ENCODE results near the gene LSM4. TPM values are rescaled to one million over a fixed set of nuclear protein-coding genes. Genes with fewer than 3 reads are reported as not detected.

Gene LSM4
- total RNA-seq, 4 donors from 2014 or later: 122 to 294 (median 193) TPM

DNA sequence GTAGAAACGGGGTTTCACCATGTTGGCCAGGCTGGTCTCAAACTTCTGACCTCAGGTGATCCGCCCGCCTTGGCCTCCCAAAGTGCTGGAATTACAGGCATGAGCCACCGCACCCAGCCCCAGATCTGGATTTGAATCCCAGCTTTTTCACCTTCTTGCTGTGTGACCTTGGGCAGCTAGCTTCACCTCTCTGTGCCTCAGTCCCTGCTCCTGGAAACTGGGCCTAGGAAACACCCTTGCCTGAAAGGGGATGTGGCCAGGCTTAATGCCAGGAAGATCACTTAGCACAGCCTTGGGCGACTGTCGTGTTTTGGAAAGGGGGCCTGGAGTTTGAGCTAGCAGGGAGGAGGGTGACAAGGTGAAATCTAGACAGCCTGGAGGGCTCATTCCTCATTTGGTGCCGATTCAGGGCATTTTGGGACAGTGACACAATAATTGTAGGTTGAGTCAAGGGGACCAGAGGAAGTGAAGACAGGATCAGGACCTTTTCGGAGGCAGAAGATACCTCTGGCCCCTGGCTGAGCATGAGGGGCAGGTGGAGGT, 19.3 kb upstream of the LSM4 start:
- no peak for DNase-seq
- Histone ChIP-seq H3K4me3 (no peak overlapping the region), H3K27ac (peak overlapping the region; percentile 87 to 92 (median 88)), H3K36me3 (peaks cover 0 to 7% of the 10 kb centered on the region in 2 donors), H3K9me3 (no peaks in the 10 kb centered on the region), H3K4me1 (peaks cover 0 to 5% of the 10 kb centered on the region in 2 donors), H3K27me3 (no peaks in the 10 kb centered on the region)
- intact Hi-C loops (cut with DNase I; ENCODE audit: low total_unique reads): no loop called here
- no peak for TF ChIP-seq CTCF (IDR thresholded peaks at IDR 0.05 in 4 of 5, conservative IDR thresholded peaks at IDR 0.05 in 1 of 5)
- TF ChIP-seq POLR2A (IDR thresholded peaks at IDR 0.05): no peak
- ATAC-seq: no peak
- in situ Hi-C loops (cut with MboI; ENCODE audit: low sequenced_read_pairs in 4 of 4): loop anchor here in 1 of 4 donors (10.0 kb wide), 1 partner anchor 63 kb away; no protein-coding TSS in a partner anchor

GRCh38 chr19:18340990-18341868, 18.4 kb upstream of the LSM4 start:
- H3K4me3 ChIP-seq: peak overlapping the region; percentile 71 to 91 (median 84)
- no peaks in the 10 kb centered on the region for H3K27me3 ChIP-seq
- in situ Hi-C loops (cut with MboI; ENCODE audit: low sequenced_read_pairs in 4 of 4): loop anchor here in 1 of 4 donors (10.0 kb wide), 1 partner anchor 64 kb away; no protein-coding TSS in a partner anchor
- ATAC-seq (peak; percentile 20 to 28), DNase-seq (peak in 1 of 2 donors; percentile 62)
- peak overlapping the region; percentile 87 to 92 (median 88) for H3K27ac ChIP-seq
- intact Hi-C loops (cut with DNase I; ENCODE audit: low total_unique reads): no loop called here
- H3K9me3 ChIP-seq: no peaks in the 10 kb centered on the region
- TF ChIP-seq POLR2A (IDR thresholded peaks at IDR 0.05) (peak; percentile 21 to 40), CTCF (IDR thresholded peaks at IDR 0.05 in 4 of 5, conservative IDR thresholded peaks at IDR 0.05 in 1 of 5) (no peak)
- H3K4me1 ChIP-seq: peaks cover 0 to 5% of the 10 kb centered on the region in 2 donors
- H3K36me3 ChIP-seq: peaks cover 0 to 6% of the 10 kb centered on the region in 2 donors

DNA sequence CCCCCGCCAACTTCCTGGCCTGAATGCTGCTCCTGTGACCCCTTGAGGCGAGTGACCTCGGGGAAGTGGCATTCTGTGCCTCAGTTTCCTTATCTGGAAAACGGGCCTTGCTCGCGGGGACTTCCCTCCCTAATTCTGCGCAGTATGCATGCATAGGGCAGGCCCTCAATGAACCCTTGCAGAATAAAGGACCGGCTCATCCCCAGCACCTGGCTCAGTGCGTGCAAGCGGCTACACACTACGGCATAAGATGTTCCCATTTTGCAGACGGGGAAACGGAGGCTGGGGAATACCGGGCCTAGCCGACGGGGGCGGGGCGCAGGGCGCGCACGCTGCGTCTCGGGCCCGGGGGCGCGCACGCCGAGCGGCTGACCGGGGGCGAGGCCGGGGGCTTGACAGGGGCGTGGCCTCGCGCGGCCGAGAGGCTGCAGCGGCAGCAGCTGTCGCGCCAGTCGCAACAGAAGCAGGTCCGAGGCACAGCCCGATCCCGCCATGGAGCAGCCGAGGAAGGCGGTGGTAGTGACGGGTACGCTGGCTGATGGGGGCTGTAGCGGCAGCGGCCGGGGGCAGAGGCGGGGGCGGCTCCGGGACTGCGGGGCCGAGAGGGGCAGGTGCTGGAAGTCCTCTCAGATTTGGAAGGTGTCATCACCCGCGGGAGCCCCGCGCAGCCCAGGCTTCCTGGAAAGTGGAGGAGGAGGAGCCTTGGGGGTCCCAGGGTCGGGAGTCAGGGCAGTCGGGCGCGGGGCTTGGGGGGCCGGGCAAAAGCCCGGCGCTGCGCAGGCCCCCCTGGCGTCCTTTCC, 17.5 kb upstream of the LSM4 start, which contains the start of gene PGPEP1:
Gene PGPEP1, plus strand, starts transcription at position 409 of the 800 bp plus-strand sequence. Its CDS starts 84 bp downstream, at position 493.
- peak; percentile 31 to 74 for DNase-seq
- no peaks in the 10 kb centered on the region for H3K36me3 ChIP-seq
- in situ Hi-C loops (cut with MboI; ENCODE audit: low sequenced_read_pairs in 4 of 4) (loop anchor here in 1 of 4 donors (10.0 kb wide), 1 partner anchor 64 kb away; no protein-coding TSS in a partner anchor), intact Hi-C loops (cut with DNase I; ENCODE audit: low total_unique reads) (no loop called here)
- H3K4me1 ChIP-seq: peaks cover 0 to 5% of the 10 kb centered on the region in 2 donors
- no peaks in the 10 kb centered on the region for H3K9me3 ChIP-seq
- ATAC-seq: peak; percentile 38 to 55
- peak within 1 kb of the TSS; percentile 87 to 92 (median 88) for H3K27ac ChIP-seq
- H3K27me3 ChIP-seq: no peaks in the 10 kb centered on the region
- H3K4me3 ChIP-seq: peak within 1 kb of the TSS; percentile 71 to 91 (median 84)
- TF ChIP-seq CTCF (IDR thresholded peaks at IDR 0.05 in 4 of 5, conservative IDR thresholded peaks at IDR 0.05 in 1 of 5) (no peak), POLR2A (IDR thresholded peaks at IDR 0.05) (peak; percentile 78 to 87)

DNA sequence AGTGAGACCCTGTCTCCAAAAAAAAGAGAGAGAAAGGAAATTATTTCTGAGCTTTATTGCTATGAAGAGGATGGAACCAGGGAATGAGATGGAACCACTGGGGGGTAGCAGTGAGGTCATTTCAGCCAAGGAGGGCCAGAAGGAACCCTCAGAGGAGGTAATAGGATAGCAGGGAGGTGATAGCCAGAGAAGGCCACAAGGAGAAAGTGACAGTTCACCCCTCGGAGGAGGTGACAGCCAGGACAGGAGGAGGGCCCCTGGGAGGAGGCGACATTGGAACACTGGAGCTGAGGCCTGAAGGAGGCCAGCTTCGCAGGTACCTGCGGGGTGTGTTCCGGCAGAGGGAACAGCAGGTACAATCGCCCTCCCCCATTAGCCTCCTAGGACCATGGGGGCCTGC, 16.8 kb upstream of the LSM4 start:
- in situ Hi-C loops (cut with MboI; ENCODE audit: low sequenced_read_pairs in 4 of 4): loop anchor here in 1 of 4 donors (10.0 kb wide), 1 partner anchor 65 kb away; no protein-coding TSS in a partner anchor
- Histone ChIP-seq H3K36me3 (no peaks in the 10 kb centered on the region), H3K9me3 (no peaks in the 10 kb centered on the region), H3K27me3 (no peaks in the 10 kb centered on the region), H3K4me1 (peaks cover 0 to 5% of the 10 kb centered on the region in 2 donors), H3K27ac (peak overlapping the region; percentile 87 to 92 (median 88)), H3K4me3 (peak overlapping the region in 3 of 4 donors; percentile 71 to 91 (median 82))
- TF ChIP-seq POLR2A (IDR thresholded peaks at IDR 0.05): no peak
- peak in 1 of 5 experiments; percentile 19 for TF ChIP-seq CTCF (IDR thresholded peaks at IDR 0.05 in 4 of 5, conservative IDR thresholded peaks at IDR 0.05 in 1 of 5)
- DNase-seq: peak in 1 of 2 donors; percentile 40
- intact Hi-C loops (cut with DNase I; ENCODE audit: low total_unique reads): no loop called here
- ATAC-seq: peak in 1 of 2 donors; percentile 32

All from gastrocnemius medialis (tissue), 4 donors.